ENCODE measurements around the gene PPEF1.

PPEF1 gene

DNA sequence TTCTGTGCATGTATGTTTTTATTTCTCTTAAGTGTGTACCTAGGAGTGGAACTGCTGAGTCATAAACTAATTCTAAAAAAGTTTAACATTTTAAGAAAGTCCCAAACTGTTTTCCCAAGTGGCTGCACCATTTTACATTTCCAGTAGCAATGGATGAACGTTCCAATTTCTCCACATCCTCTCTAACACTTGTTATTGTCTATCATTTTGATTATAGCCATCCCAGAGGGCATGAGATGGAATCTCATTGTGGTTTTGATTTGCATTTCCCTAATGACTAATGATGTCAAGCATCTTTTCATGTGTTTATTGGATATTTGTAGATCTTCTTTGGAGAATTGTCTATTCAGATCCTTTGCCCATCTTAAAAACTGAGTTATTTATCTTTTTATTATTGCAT, 82.5 kb downstream of the PPEF1 start:
- DNase-seq (ENCODE audit: extremely low spot score) = no peak
- POLR2A ChIA-PET = no interaction called here
- TF ChIP-seq L3MBTL2 (conservative IDR thresholded peaks at IDR 0.05) = no peak
- TF ChIP-seq ARNT (IDR thresholded peaks at IDR 0.05) = no peak
- TF ChIP-seq ZNF384 (IDR thresholded peaks at IDR 0.05) = no peak
- no peak for TF ChIP-seq CTBP1 (IDR thresholded peaks at IDR 0.05; ENCODE audit: borderline replicate concordance)
- TF ChIP-seq SP1 (IDR thresholded peaks at IDR 0.05) = no peak
- no peak for TF ChIP-seq SUZ12 (IDR thresholded peaks at IDR 0.05)
- no peak for TF ChIP-seq HDGF (IDR thresholded peaks at IDR 0.05; ENCODE audit: borderline replicate concordance)
- TF ChIP-seq ELF4 (IDR thresholded peaks at IDR 0.05) = no peak
- TF ChIP-seq, protein P1, sequence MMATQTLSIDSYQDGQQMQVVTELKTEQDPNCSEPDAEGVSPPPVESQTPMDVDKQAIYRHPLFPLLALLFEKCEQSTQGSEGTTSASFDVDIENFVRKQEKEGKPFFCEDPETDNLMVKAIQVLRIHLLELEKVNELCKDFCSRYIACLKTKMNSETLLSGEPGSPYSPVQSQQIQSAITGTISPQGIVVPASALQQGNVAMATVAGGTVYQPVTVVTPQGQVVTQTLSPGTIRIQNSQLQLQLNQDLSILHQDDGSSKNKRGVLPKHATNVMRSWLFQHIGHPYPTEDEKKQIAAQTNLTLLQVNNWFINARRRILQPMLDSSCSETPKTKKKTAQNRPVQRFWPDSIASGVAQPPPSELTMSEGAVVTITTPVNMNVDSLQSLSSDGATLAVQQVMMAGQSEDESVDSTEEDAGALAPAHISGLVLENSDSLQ (IDR thresholded peaks at IDR 0.05) = no peak
- TF ChIP-seq FOXK2 (IDR thresholded peaks at IDR 0.05) = no peak
- TF ChIP-seq FOXM1 (IDR thresholded peaks at IDR 0.05; ENCODE audit: borderline replicate concordance) = no peak
- no peak for TF ChIP-seq BHLHE40 (IDR thresholded peaks at IDR 0.05; ENCODE audit: borderline replicate concordance)
- TF ChIP-seq LEF1 (IDR thresholded peaks at IDR 0.05; ENCODE audit: borderline replicate concordance) = no peak
- no peak for TF ChIP-seq FOXA1 (IDR thresholded peaks at IDR 0.05)
- TF ChIP-seq NFRKB (IDR thresholded peaks at IDR 0.05) = no peak
- no peak for TF ChIP-seq TARDBP (IDR thresholded peaks at IDR 0.05)
- CTCF ChIA-PET = no interaction called here

DNA sequence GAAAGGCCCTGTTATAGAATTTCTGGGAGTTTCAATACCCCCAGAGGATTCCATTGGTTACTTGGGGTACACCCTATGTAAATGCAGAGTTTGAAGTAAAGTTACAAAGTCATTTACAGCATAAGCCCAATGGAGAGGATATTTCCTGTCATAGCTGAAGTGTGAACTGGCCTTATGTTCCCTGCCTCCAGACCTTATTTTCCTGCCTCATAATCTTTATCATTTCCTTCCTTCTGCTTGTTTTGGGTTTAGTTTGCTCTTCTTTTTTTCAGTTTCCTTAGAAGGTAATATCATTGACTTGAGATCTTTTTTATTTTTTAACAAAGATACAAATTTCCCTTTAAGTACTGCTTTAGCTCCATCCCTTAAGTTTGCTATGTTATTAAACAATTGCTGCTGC, 85.4 kb downstream of the PPEF1 start:
- POLR2A ChIA-PET = no interaction called here
- no peak for DNase-seq (ENCODE audit: extremely low spot score)
- CTCF ChIA-PET = no interaction called here
- TF ChIP-seq BHLHE40 (IDR thresholded peaks at IDR 0.05; ENCODE audit: borderline replicate concordance) (no peak), L3MBTL2 (conservative IDR thresholded peaks at IDR 0.05) (no peak), LEF1 (IDR thresholded peaks at IDR 0.05; ENCODE audit: borderline replicate concordance) (no peak), FOXA1 (IDR thresholded peaks at IDR 0.05) (no peak), ARNT (IDR thresholded peaks at IDR 0.05) (no peak), ZNF384 (IDR thresholded peaks at IDR 0.05) (no peak), TARDBP (IDR thresholded peaks at IDR 0.05) (no peak)

DNA sequence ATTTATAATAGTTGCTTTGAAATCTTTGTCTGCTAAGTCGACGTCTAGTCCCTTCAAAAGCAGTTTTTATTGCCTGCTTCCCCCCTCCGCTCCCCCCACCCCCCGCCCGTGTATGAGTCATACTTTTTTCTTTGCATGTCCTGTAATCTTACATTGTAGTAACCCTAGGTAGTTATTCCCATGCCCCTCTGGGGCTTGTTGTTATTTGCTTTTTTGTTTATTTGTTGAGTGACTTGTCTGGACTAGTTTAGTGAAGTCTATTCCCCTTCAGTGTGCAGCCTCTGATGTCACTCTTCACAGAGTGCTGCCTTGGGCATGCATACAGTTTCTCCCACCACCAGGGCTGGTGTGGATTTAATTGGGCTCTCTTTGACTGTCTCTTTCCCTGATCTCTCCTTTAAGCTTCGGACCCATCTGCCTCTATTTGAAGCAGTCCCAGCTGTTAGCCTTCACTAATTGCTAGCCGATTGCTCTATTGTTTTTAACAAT, 86.2 kb downstream of the PPEF1 start:
- ChIA-PET POLR2A (no interaction called here), CTCF (interaction anchor here (1.2 kb wide), 1 partner anchor 116 kb away, joined by 3 read pairs; no protein-coding TSS in a partner anchor)
- DNase-seq (ENCODE audit: extremely low spot score) = peak; percentile 53
- no peak for TF ChIP-seq NFRKB (IDR thresholded peaks at IDR 0.05)
- no peak for TF ChIP-seq FOXM1 (IDR thresholded peaks at IDR 0.05; ENCODE audit: borderline replicate concordance)
- TF ChIP-seq, protein P1 (IDR thresholded peaks at IDR 0.05) = peak; percentile 68

DNA sequence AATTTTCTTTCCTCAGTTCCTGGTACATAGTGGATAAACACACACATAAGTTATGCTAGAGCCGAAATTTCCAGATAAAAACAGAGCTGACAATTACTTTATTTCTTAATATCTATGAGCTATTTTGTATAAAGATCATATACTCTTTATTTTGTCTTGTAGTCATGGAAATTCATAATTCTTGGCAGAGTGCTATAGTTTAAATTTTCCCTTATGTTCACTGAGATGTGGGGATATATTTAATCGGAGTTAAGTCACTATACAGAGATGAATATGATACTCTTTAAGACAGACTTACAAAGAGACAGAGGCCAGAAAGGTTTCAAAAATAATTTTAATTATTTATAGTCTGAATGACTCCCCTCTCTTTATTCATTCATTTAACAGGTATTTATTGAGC, 89.7 kb downstream of the PPEF1 start:
- no peak for TF ChIP-seq NFRKB (IDR thresholded peaks at IDR 0.05)
- no peak for TF ChIP-seq TARDBP (IDR thresholded peaks at IDR 0.05)
- no peak for TF ChIP-seq SUZ12 (IDR thresholded peaks at IDR 0.05)
- no peak for TF ChIP-seq FOXK2 (IDR thresholded peaks at IDR 0.05)
- no peak for TF ChIP-seq L3MBTL2 (conservative IDR thresholded peaks at IDR 0.05)
- ChIA-PET POLR2A (no interaction called here), CTCF (interaction anchor here (1.5 kb wide), 1 partner anchor 90 kb away, joined by 5 read pairs; no protein-coding TSS in a partner anchor)
- DNase-seq (ENCODE audit: extremely low spot score) = no peak

DNA sequence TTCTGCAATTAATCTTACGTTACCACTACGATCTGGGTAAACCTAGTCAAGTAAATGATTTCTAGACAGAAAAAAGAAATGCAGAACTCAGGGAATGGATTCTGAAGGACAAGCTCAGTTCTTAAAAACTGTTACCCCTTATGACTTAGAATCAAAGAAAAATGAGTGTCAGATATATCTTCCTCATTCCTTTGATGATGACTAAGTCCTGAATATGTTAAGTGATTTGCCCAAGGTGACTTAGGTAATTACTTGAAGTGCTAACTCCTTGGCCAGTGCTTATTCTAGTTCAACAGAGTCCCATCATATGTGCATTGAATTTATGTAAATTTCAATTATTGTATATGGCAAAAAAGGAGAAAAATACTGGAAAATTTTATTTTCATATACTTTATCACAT, 92.5 kb downstream of the PPEF1 start:
- no peak for TF ChIP-seq BHLHE40 (IDR thresholded peaks at IDR 0.05; ENCODE audit: borderline replicate concordance)
- TF ChIP-seq ARNT (IDR thresholded peaks at IDR 0.05) = no peak
- no peak for TF ChIP-seq FOXA1 (IDR thresholded peaks at IDR 0.05)
- no peak for TF ChIP-seq HDGF (IDR thresholded peaks at IDR 0.05; ENCODE audit: borderline replicate concordance)
- no peak for TF ChIP-seq SP1 (IDR thresholded peaks at IDR 0.05)
- TF ChIP-seq TARDBP (IDR thresholded peaks at IDR 0.05) = no peak
- TF ChIP-seq SUZ12 (IDR thresholded peaks at IDR 0.05) = no peak
- TF ChIP-seq LEF1 (IDR thresholded peaks at IDR 0.05; ENCODE audit: borderline replicate concordance) = no peak
- no peak for TF ChIP-seq CTBP1 (IDR thresholded peaks at IDR 0.05; ENCODE audit: borderline replicate concordance)
- TF ChIP-seq, protein P1 (IDR thresholded peaks at IDR 0.05) = no peak
- no peak for DNase-seq (ENCODE audit: extremely low spot score)
- POLR2A ChIA-PET = no interaction called here
- CTCF ChIA-PET = interaction anchor here (1.4 kb wide), 1 partner anchor 124 kb away, joined by 4 read pairs; no protein-coding TSS in a partner anchor

DNA sequence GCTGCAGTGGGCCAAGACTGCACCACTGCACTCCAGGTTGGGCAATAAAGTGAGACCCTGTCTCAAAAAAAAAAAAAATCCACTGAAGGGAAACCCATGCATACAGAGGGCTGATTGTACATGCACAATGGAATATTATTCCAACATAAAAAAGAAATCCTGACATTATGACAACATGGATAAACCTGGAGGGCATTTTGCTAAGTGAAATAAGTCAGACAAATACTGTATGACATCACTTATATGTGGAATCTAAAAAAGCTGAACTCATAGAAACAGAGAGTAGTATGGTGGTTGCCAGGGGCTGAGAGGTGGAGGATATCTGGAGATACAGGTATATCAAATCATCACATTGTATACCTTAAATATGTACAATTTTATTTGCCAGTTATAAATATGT, 102.2 kb downstream of the PPEF1 start:
- DNase-seq (ENCODE audit: extremely low spot score) = no peak
- TF ChIP-seq NFRKB (IDR thresholded peaks at IDR 0.05) (no peak), HDGF (IDR thresholded peaks at IDR 0.05; ENCODE audit: borderline replicate concordance) (no peak), ELF4 (IDR thresholded peaks at IDR 0.05) (no peak), ZNF384 (IDR thresholded peaks at IDR 0.05) (no peak), ARNT (IDR thresholded peaks at IDR 0.05) (no peak)
- CTCF ChIA-PET = no interaction called here
- POLR2A ChIA-PET = no interaction called here

DNA sequence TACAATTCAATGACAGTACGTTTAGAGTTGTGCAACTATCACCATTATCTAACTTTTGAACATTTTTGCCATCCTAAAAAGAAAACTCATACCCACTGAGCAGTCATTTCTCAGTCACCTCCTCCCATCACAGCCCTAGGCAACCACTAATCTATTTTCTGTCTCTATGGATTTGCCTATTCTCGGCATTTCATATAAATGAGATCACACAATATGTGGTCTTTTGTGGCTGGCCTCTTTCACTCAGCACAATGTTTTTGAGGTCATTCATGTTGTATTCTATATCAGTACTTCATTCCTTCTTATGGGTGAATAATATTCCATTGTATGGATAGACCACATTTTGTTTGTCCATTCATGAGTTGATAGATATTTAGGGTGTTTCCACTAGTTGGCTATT, 103.0 kb downstream of the PPEF1 start:
- TF ChIP-seq FOXA1 (IDR thresholded peaks at IDR 0.05) (no peak), BHLHE40 (IDR thresholded peaks at IDR 0.05; ENCODE audit: borderline replicate concordance) (no peak)
- ChIA-PET POLR2A (no interaction called here), CTCF (interaction anchor here (0.6 kb wide), 1 partner anchor 162 kb away, joined by 3 read pairs; no protein-coding TSS in a partner anchor)
- no peak for DNase-seq (ENCODE audit: extremely low spot score)
